Transverse colon (tissue), 4 donors: ENCODE measurements around the gene CD74.

Experiments used
- POLR2AphosphoS5 ChIP-seq, 3 donors: sonication (generic); formaldehyde crosslinking; IDR thresholded peaks; one replicate each; pipeline ENCODE4 v1.6.1; 2016; ENCODE audit warnings: antibody characterized with exemption in 3 of 3
- TF ChIP-seq, protein P1 (sequence below), 5 experiments: fragments of 200-600 bp in 3 of 5; fragments of 450-650 bp in 2 of 5; sonication (generic) in 3 of 5; IDR thresholded peaks; 1 replicate in 2 of 5; 2 replicates in 3 of 5; pipeline ENCODE4 v1.5.1; 2016 to 2017; ENCODE audit warnings: antibody characterized with exemption in 5 of 5, inconsistent platforms in 3 of 5, mild to moderate bottlenecking in 2 of 5, moderate library complexity in 1 of 5

DNA sequence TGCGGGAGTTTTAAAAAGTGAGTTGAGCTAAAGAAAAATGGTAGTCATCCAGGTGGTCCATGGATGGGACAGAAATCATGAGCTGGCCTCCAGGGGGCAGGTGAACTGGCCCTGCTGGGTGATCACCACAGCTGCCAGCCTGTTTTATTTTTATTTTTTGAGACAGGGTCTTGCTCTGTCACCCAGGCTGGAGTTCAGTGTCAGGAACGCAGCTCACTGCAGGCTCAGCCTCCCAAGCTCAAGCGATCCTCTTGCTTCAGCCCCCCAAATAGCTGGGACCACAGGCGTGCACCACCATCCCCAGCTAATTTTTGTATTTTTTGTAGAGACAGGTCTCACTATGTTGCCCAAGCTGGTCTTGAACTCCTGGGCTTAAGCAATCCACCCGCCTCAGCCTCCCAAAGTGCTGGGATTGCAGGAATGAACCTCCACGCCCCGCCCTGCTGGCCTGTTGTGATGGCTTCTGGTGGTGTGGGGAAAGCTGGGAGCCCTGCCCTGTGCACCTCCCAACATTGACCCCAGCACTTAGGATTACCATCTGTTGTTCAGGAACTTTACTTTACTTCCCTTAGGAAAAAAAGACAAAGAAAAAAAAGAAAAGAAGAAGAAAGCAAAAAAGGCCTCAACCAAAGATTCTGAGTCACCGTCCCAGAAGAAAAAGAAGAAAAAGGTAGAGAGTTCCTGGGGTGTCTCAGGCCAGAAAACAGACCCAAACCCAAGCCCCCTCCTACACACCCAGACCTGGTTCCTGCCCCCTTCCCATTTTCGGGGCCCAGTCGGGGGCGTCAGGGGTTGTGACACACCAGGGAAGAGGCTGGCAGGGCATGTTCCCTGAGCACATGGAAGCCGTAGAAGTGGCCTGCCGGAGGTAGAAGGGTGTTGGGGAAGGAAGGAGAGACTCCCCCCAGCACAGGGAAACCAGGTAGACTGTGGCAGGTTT is 14.7 kb downstream of the CD74 start:
- TF ChIP-seq, protein P1, sequence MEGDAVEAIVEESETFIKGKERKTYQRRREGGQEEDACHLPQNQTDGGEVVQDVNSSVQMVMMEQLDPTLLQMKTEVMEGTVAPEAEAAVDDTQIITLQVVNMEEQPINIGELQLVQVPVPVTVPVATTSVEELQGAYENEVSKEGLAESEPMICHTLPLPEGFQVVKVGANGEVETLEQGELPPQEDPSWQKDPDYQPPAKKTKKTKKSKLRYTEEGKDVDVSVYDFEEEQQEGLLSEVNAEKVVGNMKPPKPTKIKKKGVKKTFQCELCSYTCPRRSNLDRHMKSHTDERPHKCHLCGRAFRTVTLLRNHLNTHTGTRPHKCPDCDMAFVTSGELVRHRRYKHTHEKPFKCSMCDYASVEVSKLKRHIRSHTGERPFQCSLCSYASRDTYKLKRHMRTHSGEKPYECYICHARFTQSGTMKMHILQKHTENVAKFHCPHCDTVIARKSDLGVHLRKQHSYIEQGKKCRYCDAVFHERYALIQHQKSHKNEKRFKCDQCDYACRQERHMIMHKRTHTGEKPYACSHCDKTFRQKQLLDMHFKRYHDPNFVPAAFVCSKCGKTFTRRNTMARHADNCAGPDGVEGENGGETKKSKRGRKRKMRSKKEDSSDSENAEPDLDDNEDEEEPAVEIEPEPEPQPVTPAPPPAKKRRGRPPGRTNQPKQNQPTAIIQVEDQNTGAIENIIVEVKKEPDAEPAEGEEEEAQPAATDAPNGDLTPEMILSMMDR (IDR thresholded peaks at IDR 0.05), result no peak
- no peak for TF ChIP-seq POLR2AphosphoS5 (IDR thresholded peaks at IDR 0.05)
